Measurements from ENCODE around the gene LOXHD1. TPM values are rescaled to one million over a fixed set of nuclear protein-coding genes. Genes with fewer than 3 reads are reported as not detected.

LOXHD1 gene
- total RNA-seq, 1 experiment from 2014 or later: 0.35 TPM

DNA sequence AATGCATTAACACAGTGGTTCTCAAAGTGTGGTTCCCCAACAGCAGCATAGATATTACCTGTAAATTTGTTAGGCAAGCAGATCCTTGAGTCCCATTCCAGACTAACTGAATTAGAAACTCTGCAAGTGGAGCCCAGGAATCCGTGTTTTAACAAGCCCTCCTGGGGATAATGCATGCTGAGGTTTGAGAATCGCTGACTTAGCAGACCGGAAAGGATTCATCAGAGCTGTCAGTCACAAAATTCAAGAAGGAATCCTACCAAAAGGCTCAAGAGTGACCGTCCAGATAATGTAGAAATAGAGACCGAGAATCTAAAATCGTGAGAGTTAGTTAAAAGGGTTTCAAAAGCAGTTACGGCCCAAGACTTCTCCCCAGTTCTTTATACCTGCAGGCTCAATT is 66.9 kb downstream of the LOXHD1 start:
- no peak for DNase-seq (ENCODE audit: low spot score)
- Mint-ChIP-seq H3K27me3 (ENCODE audit: low read depth) (no peaks in the 10 kb centered on the region), H3K4me1 (peaks cover 10% of the 10 kb centered on the region), H3K27ac (no peak overlapping the region), H3K4me3 (no peak overlapping the region), H3K9me3 (no peaks in the 10 kb centered on the region), H3K36me3 (no peaks in the 10 kb centered on the region)
- no peak for ATAC-seq
- ChIA-PET CTCF (no interaction called here), POLR2A (no interaction called here)
- TF ChIP-seq OVOL2 (CRISPR knock-in tag; IDR thresholded peaks at IDR 0.05; ENCODE audit: borderline replicate concordance) (no peak), ZNF219 (CRISPR knock-in tag; IDR thresholded peaks at IDR 0.05; ENCODE audit: borderline replicate concordance) (no peak), TP53 (CRISPR knock-in tag; IDR thresholded peaks at IDR 0.05) (no peak), JUN (CRISPR knock-in tag; IDR thresholded peaks at IDR 0.05) (no peak)
- TF ChIP-seq, protein P1, sequence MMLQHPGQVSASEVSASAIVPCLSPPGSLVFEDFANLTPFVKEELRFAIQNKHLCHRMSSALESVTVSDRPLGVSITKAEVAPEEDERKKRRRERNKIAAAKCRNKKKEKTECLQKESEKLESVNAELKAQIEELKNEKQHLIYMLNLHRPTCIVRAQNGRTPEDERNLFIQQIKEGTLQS (CRISPR knock-in tag; conservative IDR thresholded peaks at IDR 0.05): no peak
- TF ChIP-seq, protein P2, sequence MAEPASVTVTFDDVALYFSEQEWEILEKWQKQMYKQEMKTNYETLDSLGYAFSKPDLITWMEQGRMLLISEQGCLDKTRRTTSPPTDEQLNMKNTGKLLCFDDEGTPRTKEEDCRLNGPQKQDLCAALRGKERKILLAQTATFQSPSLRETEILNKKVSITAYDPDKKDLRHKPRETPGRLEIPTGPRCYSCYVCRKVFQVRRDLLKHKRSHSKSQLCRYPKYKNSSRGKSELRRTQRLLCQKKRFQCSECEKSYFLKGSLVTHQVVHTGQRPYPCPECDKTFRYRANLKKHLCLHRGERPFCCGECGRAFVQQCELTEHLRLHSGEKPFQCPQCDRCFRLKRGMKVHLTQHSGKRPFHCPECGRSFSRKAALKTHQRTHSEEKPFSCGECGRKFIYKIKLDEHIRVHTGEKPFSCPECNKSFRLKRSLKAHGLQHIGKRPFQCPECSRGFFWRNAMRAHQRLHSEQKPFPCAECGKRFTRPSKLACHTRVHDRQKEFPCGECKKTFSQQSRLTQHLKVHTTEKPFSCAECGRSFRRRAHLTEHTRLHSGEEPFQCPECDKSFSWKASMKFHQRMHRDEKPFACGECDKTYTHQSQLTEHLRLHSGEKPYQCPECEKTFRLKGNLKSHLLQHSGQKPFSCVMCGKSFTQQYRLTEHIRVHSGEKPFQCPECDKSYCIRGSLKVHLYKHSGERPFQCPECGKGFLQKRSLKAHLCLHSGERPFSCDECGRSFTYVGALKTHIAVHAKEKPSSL (CRISPR knock-in tag; conservative IDR thresholded peaks at IDR 0.05): no peak
- TF ChIP-seq, protein P3, sequence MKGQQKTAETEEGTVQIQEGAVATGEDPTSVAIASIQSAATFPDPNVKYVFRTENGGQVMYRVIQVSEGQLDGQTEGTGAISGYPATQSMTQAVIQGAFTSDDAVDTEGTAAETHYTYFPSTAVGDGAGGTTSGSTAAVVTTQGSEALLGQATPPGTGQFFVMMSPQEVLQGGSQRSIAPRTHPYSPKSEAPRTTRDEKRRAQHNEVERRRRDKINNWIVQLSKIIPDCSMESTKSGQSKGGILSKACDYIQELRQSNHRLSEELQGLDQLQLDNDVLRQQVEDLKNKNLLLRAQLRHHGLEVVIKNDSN (CRISPR knock-in tag; IDR thresholded peaks at IDR 0.05): no peak

DNA sequence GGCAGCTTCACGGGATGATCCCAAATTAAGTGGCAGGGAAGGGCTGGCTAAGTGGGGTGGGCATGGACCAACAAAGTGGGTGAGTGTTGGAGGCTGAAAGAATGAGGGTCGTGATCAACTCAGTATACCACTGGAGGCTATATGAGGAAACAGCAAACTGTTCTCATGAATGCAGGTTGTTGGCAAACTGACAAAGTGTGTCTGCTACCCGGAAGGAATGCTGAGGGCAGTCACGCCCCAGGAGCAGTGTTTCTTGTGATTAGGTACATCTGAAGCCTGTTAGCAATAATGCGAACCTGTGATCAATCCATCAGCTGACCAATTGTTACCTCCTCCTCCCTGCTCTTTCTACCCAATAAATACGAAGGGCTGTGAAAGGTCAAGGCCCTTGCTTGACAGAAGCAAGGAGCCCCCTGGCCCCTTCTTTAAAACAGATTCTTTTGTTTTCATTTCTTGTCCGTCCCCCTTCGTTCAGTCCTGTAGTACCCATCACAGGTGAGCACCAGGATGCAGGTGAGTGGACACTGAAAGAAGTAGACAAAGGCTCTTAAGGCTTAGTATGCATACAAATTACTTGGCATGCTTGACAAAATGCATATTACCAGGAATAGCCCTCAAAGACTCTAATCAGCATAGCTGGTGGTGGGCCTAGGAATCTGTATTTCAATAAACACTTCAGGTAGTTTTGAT is 67.9 kb downstream of the LOXHD1 start:
- Mint-ChIP-seq H3K27me3 (ENCODE audit: low read depth) (no peaks in the 10 kb centered on the region), H3K36me3 (no peaks in the 10 kb centered on the region), H3K27ac (no peak overlapping the region), H3K9me3 (no peaks in the 10 kb centered on the region), H3K4me3 (no peak overlapping the region), H3K4me1 (peaks cover 10% of the 10 kb centered on the region)
- ATAC-seq: no peak
- ChIA-PET POLR2A (no interaction called here), CTCF (no interaction called here)
- no peak for DNase-seq (ENCODE audit: low spot score)
- TF ChIP-seq NFYB (CRISPR knock-in tag; conservative IDR thresholded peaks at IDR 0.05; ENCODE audit: low read depth) (no peak), SMAD4 (CRISPR knock-in tag; IDR thresholded peaks at IDR 0.05) (no peak), SOX15 (CRISPR knock-in tag; IDR thresholded peaks at IDR 0.05) (no peak), ZNF423 (CRISPR knock-in tag; IDR thresholded peaks at IDR 0.05) (no peak), ZNF317 (CRISPR knock-in tag; IDR thresholded peaks at IDR 0.05; ENCODE audit: borderline replicate concordance, low read depth) (no peak), IRF2 (CRISPR knock-in tag; IDR thresholded peaks at IDR 0.05; ENCODE audit: borderline replicate concordance, low read depth) (no peak), HMGA2 (CRISPR knock-in tag; IDR thresholded peaks at IDR 0.05) (no peak), CREB1 (CRISPR knock-in tag; IDR thresholded peaks at IDR 0.05) (no peak), RORB (CRISPR knock-in tag; IDR thresholded peaks at IDR 0.05) (no peak), FOXK1 (CRISPR knock-in tag; IDR thresholded peaks at IDR 0.05) (no peak)
- TF ChIP-seq, protein P4, sequence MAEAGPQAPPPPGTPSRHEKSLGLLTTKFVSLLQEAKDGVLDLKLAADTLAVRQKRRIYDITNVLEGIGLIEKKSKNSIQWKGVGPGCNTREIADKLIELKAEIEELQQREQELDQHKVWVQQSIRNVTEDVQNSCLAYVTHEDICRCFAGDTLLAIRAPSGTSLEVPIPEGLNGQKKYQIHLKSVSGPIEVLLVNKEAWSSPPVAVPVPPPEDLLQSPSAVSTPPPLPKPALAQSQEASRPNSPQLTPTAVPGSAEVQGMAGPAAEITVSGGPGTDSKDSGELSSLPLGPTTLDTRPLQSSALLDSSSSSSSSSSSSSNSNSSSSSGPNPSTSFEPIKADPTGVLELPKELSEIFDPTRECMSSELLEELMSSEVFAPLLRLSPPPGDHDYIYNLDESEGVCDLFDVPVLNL (CRISPR knock-in tag; IDR thresholded peaks at IDR 0.05; ENCODE audit: borderline replicate concordance, low read depth): no peak
- TF ChIP-seq, protein P5, sequence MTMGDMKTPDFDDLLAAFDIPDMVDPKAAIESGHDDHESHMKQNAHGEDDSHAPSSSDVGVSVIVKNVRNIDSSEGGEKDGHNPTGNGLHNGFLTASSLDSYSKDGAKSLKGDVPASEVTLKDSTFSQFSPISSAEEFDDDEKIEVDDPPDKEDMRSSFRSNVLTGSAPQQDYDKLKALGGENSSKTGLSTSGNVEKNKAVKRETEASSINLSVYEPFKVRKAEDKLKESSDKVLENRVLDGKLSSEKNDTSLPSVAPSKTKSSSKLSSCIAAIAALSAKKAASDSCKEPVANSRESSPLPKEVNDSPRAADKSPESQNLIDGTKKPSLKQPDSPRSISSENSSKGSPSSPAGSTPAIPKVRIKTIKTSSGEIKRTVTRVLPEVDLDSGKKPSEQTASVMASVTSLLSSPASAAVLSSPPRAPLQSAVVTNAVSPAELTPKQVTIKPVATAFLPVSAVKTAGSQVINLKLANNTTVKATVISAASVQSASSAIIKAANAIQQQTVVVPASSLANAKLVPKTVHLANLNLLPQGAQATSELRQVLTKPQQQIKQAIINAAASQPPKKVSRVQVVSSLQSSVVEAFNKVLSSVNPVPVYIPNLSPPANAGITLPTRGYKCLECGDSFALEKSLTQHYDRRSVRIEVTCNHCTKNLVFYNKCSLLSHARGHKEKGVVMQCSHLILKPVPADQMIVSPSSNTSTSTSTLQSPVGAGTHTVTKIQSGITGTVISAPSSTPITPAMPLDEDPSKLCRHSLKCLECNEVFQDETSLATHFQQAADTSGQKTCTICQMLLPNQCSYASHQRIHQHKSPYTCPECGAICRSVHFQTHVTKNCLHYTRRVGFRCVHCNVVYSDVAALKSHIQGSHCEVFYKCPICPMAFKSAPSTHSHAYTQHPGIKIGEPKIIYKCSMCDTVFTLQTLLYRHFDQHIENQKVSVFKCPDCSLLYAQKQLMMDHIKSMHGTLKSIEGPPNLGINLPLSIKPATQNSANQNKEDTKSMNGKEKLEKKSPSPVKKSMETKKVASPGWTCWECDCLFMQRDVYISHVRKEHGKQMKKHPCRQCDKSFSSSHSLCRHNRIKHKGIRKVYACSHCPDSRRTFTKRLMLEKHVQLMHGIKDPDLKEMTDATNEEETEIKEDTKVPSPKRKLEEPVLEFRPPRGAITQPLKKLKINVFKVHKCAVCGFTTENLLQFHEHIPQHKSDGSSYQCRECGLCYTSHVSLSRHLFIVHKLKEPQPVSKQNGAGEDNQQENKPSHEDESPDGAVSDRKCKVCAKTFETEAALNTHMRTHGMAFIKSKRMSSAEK (CRISPR knock-in tag; IDR thresholded peaks at IDR 0.05; ENCODE audit: borderline replicate concordance): no peak
- TF ChIP-seq, protein P3 (CRISPR knock-in tag; IDR thresholded peaks at IDR 0.05): no peak
- TF ChIP-seq, protein P6, sequence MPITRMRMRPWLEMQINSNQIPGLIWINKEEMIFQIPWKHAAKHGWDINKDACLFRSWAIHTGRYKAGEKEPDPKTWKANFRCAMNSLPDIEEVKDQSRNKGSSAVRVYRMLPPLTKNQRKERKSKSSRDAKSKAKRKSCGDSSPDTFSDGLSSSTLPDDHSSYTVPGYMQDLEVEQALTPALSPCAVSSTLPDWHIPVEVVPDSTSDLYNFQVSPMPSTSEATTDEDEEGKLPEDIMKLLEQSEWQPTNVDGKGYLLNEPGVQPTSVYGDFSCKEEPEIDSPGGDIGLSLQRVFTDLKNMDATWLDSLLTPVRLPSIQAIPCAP (CRISPR knock-in tag; IDR thresholded peaks at IDR 0.05): no peak
- TF ChIP-seq, protein P7, sequence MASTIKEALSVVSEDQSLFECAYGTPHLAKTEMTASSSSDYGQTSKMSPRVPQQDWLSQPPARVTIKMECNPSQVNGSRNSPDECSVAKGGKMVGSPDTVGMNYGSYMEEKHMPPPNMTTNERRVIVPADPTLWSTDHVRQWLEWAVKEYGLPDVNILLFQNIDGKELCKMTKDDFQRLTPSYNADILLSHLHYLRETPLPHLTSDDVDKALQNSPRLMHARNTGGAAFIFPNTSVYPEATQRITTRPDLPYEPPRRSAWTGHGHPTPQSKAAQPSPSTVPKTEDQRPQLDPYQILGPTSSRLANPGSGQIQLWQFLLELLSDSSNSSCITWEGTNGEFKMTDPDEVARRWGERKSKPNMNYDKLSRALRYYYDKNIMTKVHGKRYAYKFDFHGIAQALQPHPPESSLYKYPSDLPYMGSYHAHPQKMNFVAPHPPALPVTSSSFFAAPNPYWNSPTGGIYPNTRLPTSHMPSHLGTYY (CRISPR knock-in tag; IDR thresholded peaks at IDR 0.05): no peak
- TF ChIP-seq, protein P8, sequence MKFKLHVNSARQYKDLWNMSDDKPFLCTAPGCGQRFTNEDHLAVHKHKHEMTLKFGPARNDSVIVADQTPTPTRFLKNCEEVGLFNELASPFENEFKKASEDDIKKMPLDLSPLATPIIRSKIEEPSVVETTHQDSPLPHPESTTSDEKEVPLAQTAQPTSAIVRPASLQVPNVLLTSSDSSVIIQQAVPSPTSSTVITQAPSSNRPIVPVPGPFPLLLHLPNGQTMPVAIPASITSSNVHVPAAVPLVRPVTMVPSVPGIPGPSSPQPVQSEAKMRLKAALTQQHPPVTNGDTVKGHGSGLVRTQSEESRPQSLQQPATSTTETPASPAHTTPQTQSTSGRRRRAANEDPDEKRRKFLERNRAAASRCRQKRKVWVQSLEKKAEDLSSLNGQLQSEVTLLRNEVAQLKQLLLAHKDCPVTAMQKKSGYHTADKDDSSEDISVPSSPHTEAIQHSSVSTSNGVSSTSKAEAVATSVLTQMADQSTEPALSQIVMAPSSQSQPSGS (CRISPR knock-in tag; IDR thresholded peaks at IDR 0.05; ENCODE audit: borderline replicate concordance, low read depth): no peak
